HL-60 (cell line): Measurements from ENCODE around the gene LRRC51.

Experiments used
- DNase-seq, 2 experiments: peaks; one replicate each; pipeline ENCODE4 v3.0.0-alpha.2; 2010 to 2020; ENCODE audit warnings: low read depth in 1 of 2, low spot score in 1 of 2
- H3K27ac ChIP-seq: fragments of 250-450 bp; sonication (Bioruptor Pico); replicated peaks from 2 replicates; pipeline ENCODE4 v1.5.1; 2020; ENCODE audit warnings: mild to moderate bottlenecking, moderate library complexity
- H3K27me3 ChIP-seq: fragments of 250-450 bp; sonication (Bioruptor Pico); 2 replicates; pipeline ENCODE4 v1.5.1; 2021; ENCODE audit warnings: mild to moderate bottlenecking, moderate library complexity; ENCODE audit not compliant: insufficient read depth, poor library complexity, severe bottlenecking
- H3K4me3 ChIP-seq: replicated peaks from 2 replicates; pipeline ENCODE4 v1.5.1; 2011; ENCODE audit warnings: mild to moderate bottlenecking, control low read depth, low read length; ENCODE audit not compliant: insufficient read depth
- CTCF ChIP-seq: IDR thresholded peaks from one replicate; pipeline ENCODE4 v1.5.1; 2011; ENCODE audit warnings: low read length, control low read depth, inconsistent platforms; ENCODE audit not compliant: insufficient read depth
- GABPA ChIP-seq: IDR thresholded peaks from 2 replicates; pipeline ENCODE4 v1.6.1; 2012; ENCODE audit warnings: low read depth
- POLR2AphosphoS5 ChIP-seq: IDR thresholded peaks from 2 replicates; pipeline ENCODE4 v1.6.1; 2012; ENCODE audit warnings: low read depth
- REST ChIP-seq: IDR thresholded peaks from 2 replicates; pipeline ENCODE4 v1.6.1; 2012; ENCODE audit warnings: low read depth; ENCODE audit not compliant: insufficient replicate concordance
- SPI1 ChIP-seq: IDR thresholded peaks from 2 replicates; pipeline ENCODE4 v1.6.1; 2012; ENCODE audit warnings: low read depth, mild to moderate bottlenecking, borderline replicate concordance

LRRC51 gene

GRCh38 chr11:72122607-72123006 lies 42.0 kb downstream of the LRRC51 start:
- no peak for TF ChIP-seq GABPA
- no peak for TF ChIP-seq POLR2AphosphoS5
- no peak for TF ChIP-seq CTCF
- TF ChIP-seq SPI1, result no peak
- no peak for TF ChIP-seq REST
- H3K27ac ChIP-seq, result no peak overlapping the region
- H3K27me3 ChIP-seq, result no peaks in the 10 kb centered on the region
- no peak overlapping the region for H3K4me3 ChIP-seq
- DNase-seq, result no peak

GRCh38 chr11:72123117-72123653 lies 42.5 kb downstream of the LRRC51 start:
- Histone ChIP-seq H3K4me3 (no peak overlapping the region), H3K27ac (no peak overlapping the region), H3K27me3 (no peaks in the 10 kb centered on the region)
- no peak for TF ChIP-seq SPI1
- no peak for TF ChIP-seq POLR2AphosphoS5
- TF ChIP-seq GABPA, result no peak
- no peak for TF ChIP-seq CTCF
- no peak for TF ChIP-seq REST
- no peak for DNase-seq

- TF ChIP-seq CTCF (no peak), GABPA (no peak)
- H3K27ac ChIP-seq, result no peak overlapping the region
- no peak overlapping the region for H3K4me3 ChIP-seq
- H3K27me3 ChIP-seq, result no peaks in the 10 kb centered on the region
- no peak for DNase-seq
These were observed 43.4 kb downstream of the LRRC51 start for GRCh38 chr11:72124046-72124445.

- Histone ChIP-seq H3K4me3 (no peak overlapping the region), H3K27ac (no peak overlapping the region), H3K27me3 (no peaks in the 10 kb centered on the region)
- TF ChIP-seq REST (no peak), GABPA (no peak), POLR2AphosphoS5 (no peak)
- DNase-seq, result no peak
These were observed 45.3 kb downstream of the LRRC51 start for GRCh38 chr11:72125956-72126355.
